ENCODE measurements around the gene NPC1L1. TPM values are rescaled to one million over a fixed set of nuclear protein-coding genes. Genes with fewer than 3 reads are reported as not detected.

NPC1L1 gene
- total and polyA plus RNA-seq, 10 of the 15 experiments (the other 5 are each of a cell fraction or from before 2014, with no cell fraction given): 0.01 to 0.90 TPM; not detected in 8

DNA sequence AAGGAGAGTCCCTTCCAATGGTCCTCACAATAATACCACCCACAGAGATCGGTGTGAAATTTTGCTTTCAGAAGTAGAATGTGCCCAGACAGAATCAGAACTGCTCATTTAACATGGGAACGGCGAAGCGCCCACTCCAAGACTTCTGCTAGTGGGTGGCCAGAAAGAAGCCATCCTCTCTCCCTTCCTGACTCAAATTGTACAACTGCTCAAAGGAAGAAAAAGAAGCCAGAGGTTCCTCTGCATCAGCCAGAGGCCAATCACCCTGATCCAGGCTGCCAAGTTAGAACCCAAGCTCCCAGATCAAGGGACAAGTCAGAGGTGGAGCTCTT lies 73.9 kb downstream of the NPC1L1 start (continued):
- no peak for TF ChIP-seq SMAD5 (IDR thresholded peaks at IDR 0.05; ENCODE audit: low read depth)
- TF ChIP-seq, protein P1, sequence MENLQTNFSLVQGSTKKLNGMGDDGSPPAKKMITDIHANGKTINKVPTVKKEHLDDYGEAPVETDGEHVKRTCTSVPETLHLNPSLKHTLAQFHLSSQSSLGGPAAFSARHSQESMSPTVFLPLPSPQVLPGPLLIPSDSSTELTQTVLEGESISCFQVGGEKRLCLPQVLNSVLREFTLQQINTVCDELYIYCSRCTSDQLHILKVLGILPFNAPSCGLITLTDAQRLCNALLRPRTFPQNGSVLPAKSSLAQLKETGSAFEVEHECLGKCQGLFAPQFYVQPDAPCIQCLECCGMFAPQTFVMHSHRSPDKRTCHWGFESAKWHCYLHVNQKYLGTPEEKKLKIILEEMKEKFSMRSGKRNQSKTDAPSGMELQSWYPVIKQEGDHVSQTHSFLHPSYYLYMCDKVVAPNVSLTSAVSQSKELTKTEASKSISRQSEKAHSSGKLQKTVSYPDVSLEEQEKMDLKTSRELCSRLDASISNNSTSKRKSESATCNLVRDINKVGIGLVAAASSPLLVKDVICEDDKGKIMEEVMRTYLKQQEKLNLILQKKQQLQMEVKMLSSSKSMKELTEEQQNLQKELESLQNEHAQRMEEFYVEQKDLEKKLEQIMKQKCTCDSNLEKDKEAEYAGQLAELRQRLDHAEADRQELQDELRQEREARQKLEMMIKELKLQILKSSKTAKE (IDR thresholded peaks at IDR 0.05; ENCODE audit: low read depth, poor library complexity, severe bottlenecking): no peak
- TF ChIP-seq IKZF1 (conservative IDR thresholded peaks at IDR 0.05): no peak
- TF ChIP-seq, protein P2, sequence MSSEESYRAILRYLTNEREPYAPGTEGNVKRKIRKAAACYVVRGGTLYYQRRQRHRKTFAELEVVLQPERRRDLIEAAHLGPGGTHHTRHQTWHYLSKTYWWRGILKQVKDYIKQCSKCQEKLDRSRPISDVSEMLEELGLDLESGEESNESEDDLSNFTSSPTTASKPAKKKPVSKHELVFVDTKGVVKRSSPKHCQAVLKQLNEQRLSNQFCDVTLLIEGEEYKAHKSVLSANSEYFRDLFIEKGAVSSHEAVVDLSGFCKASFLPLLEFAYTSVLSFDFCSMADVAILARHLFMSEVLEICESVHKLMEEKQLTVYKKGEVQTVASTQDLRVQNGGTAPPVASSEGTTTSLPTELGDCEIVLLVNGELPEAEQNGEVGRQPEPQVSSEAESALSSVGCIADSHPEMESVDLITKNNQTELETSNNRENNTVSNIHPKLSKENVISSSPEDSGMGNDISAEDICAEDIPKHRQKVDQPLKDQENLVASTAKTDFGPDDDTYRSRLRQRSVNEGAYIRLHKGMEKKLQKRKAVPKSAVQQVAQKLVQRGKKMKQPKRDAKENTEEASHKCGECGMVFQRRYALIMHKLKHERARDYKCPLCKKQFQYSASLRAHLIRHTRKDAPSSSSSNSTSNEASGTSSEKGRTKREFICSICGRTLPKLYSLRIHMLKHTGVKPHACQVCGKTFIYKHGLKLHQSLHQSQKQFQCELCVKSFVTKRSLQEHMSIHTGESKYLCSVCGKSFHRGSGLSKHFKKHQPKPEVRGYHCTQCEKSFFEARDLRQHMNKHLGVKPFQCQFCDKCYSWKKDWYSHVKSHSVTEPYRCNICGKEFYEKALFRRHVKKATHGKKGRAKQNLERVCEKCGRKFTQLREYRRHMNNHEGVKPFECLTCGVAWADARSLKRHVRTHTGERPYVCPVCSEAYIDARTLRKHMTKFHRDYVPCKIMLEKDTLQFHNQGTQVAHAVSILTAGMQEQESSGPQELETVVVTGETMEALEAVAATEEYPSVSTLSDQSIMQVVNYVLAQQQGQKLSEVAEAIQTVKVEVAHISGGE (CRISPR knock-in tag; IDR thresholded peaks at IDR 0.05): no peak
- TF ChIP-seq TBL1XR1 (IDR thresholded peaks at IDR 0.05; ENCODE audit: low read depth, low read length): no peak
